IMR-90 (cell line): ENCODE data around the gene CC2D1A. TPM values are rescaled to one million over a fixed set of nuclear protein-coding genes. Genes with fewer than 3 reads are reported as not detected.

Experiments used
- ATAC-seq: fragments of 200-7000 bp; cut with Tn5 transposase; 2 replicates; pipeline ENCODE4 v1.9.1; 2020; ENCODE audit warnings: low read depth, mild to moderate bottlenecking, moderate library complexity
- BruUV-seq: library from RNA; stranded (reverse); fragments of 400-500 nt; replicated peaks from 2 replicates; lab custom pipeline; 2021; lab: Mats Ljungman, UMichigan
- CTCF ChIA-PET: fragments of 300-600 bp; formaldehyde crosslinking; extraction: SDS; loops from one replicate; lab custom pipeline; 2021; ENCODE audit warnings: antibody characterized with exemption; lab: Yijun Ruan, JAX
- POLR2A ChIA-PET: fragments of 300-600 bp; sonication (Branson Sonifier 250); formaldehyde crosslinking; loops from one replicate; lab custom pipeline; 2022; ENCODE audit warnings: antibody characterized with exemption; ENCODE audit not compliant: unreplicated experiment; lab: Charles Lee
- DNase-seq: peaks from one replicate; pipeline ENCODE4 v3.0.0; 2013
- H2AFZ ChIP-seq: replicated peaks from 2 replicates; pipeline ENCODE3; 2013; ENCODE audit warnings: low read length, mild to moderate bottlenecking; ENCODE audit not compliant: poor library complexity
- H2AK5ac ChIP-seq: 2 replicates; pipeline ENCODE4 v1.6.1; 2013; ENCODE audit warnings: low read depth, low read length, inconsistent platforms
- H2AK9ac ChIP-seq: replicated peaks from 2 replicates; pipeline ENCODE3; 2013; ENCODE audit warnings: mild to moderate bottlenecking, low read depth, low read length, moderate library complexity; ENCODE audit not compliant: poor library complexity
- H2BK120ac ChIP-seq: 2 replicates; pipeline ENCODE4 v1.6.1; 2013; ENCODE audit warnings: low read depth, low read length, inconsistent platforms
- H2BK15ac ChIP-seq: 3 replicates; pipeline ENCODE4 v1.6.1; 2013; ENCODE audit warnings: low read depth, low read length, inconsistent platforms
- H2BK20ac ChIP-seq: 2 replicates; pipeline ENCODE4 v1.6.1; 2013; ENCODE audit warnings: low read depth, mild to moderate bottlenecking, inconsistent platforms, low read length, moderate library complexity
- H2BK5ac ChIP-seq: 2 replicates; pipeline ENCODE4 v1.6.1; 2013; ENCODE audit warnings: mild to moderate bottlenecking, low read depth, low read length, inconsistent platforms; ENCODE audit not compliant: poor library complexity, severe bottlenecking
- H3K14ac ChIP-seq: replicated peaks from 2 replicates; pipeline ENCODE4 v1.6.1; 2013; ENCODE audit warnings: low read depth, low read length, inconsistent platforms
- H3K18ac ChIP-seq: 2 replicates; pipeline ENCODE4 v1.6.1; 2013; ENCODE audit warnings: low read depth, low read length, control low read depth
- H3K23ac ChIP-seq: 2 replicates; pipeline ENCODE4 v1.6.1; 2013; ENCODE audit warnings: low read depth, low read length, inconsistent platforms
- H3K27ac ChIP-seq: 2 replicates; pipeline ENCODE4 v1.5.1; 2013; ENCODE audit warnings: mild to moderate bottlenecking, control low read depth, low read length; ENCODE audit not compliant: insufficient read depth
- H3K27me3 ChIP-seq: 2 replicates; pipeline ENCODE4 v1.6.1; 2013; ENCODE audit warnings: low read length; ENCODE audit not compliant: control insufficient read depth, insufficient read depth
- H3K36me3 ChIP-seq: 2 replicates; pipeline ENCODE4 v1.6.1; 2013; ENCODE audit warnings: low read length, mixed read lengths; ENCODE audit not compliant: control insufficient read depth, insufficient read depth
- H3K4ac ChIP-seq: 2 replicates; pipeline ENCODE4 v1.6.1; 2013; ENCODE audit warnings: low read depth, low read length, inconsistent platforms
- H3K4me1 ChIP-seq: 2 replicates; pipeline ENCODE4 v1.6.1; 2013; ENCODE audit warnings: low read length, mixed read lengths; ENCODE audit not compliant: control insufficient read depth, insufficient read depth
- H3K4me2 ChIP-seq: 2 replicates; pipeline ENCODE4 v1.6.1; 2013; ENCODE audit warnings: low read depth, mild to moderate bottlenecking, control low read depth, low read length, moderate library complexity
- H3K4me3 ChIP-seq: 2 replicates; pipeline ENCODE4 v1.5.1; 2013; ENCODE audit warnings: low read depth, mild to moderate bottlenecking, control low read depth, low read length, moderate library complexity; ENCODE audit not compliant: insufficient read depth
- H3K56ac ChIP-seq: 2 replicates; pipeline ENCODE4 v1.6.1; 2013; ENCODE audit warnings: low read length, inconsistent platforms; ENCODE audit not compliant: insufficient read depth; ENCODE audit errors: extremely low read depth
- H3K79me1 ChIP-seq, 2 experiments: 2 replicates each; pipeline ENCODE4 v1.6.1; 2013; ENCODE audit warnings: low read length in 2 of 2, inconsistent platforms in 1 of 2, low read depth in 1 of 2
- H3K9ac ChIP-seq: 2 replicates; pipeline ENCODE4 v1.6.1; 2013; ENCODE audit warnings: low read depth, low read length, control low read depth
- H3K9me1 ChIP-seq: 2 replicates; pipeline ENCODE4 v1.6.1; 2013; ENCODE audit warnings: low read length, inconsistent platforms; ENCODE audit not compliant: insufficient read depth
- H3K9me3 ChIP-seq: 2 replicates; pipeline ENCODE4 v1.6.1; 2013; ENCODE audit warnings: low read length; ENCODE audit not compliant: control insufficient read depth, insufficient read depth
- H4K20me1 ChIP-seq: 2 replicates; pipeline ENCODE4 v1.6.1; 2013; ENCODE audit warnings: low read length, inconsistent platforms; ENCODE audit not compliant: insufficient read depth
- H4K5ac ChIP-seq: 2 replicates; pipeline ENCODE4 v1.6.1; 2013; ENCODE audit warnings: mild to moderate bottlenecking, low read depth, low read length, control low read depth
- H4K8ac ChIP-seq, 2 experiments: 2 replicates each; pipeline ENCODE4 v1.6.1; 2013; ENCODE audit warnings: low read depth in 2 of 2, low read length in 2 of 2, control low read depth in 1 of 2, inconsistent platforms in 1 of 2
- H4K91ac ChIP-seq: 2 replicates; pipeline ENCODE4 v1.6.1; 2013; ENCODE audit warnings: low read depth, low read length, inconsistent platforms; ENCODE audit not compliant: insufficient read depth
- MXI1 ChIP-seq: IDR thresholded peaks from 2 replicates; pipeline ENCODE4 v1.6.1; 2012; ENCODE audit warnings: low read depth, mild to moderate bottlenecking, low read length, moderate library complexity, borderline replicate concordance
- WGBS, 2 experiments: methylation state at CpG; one replicate each; pipeline versions ENCODE4 v1.1.5 to v1.1.7; 2013; ENCODE audit warnings: missing lambda C conversion rate in 2 of 2; ENCODE audit not compliant: insufficient read length in 1 of 2; ENCODE audit errors: extremely low coverage in 2 of 2; 5-methylcytosine and 5-hydroxymethylcytosine counted together
- dilution Hi-C: fragments of 300-500 bp; cut with HindIII; formaldehyde crosslinking; loops from one replicate; pipeline ENCODE4 v1.14.3; 2018; ENCODE audit warnings: low sequenced_read_pairs; ENCODE audit not compliant: unreplicated experiment
- in situ Hi-C: fragments of 300-500 bp; cut with MboI; formaldehyde crosslinking; loops from 3 replicates; pipeline ENCODE4 v1.14.3; 2019; ENCODE audit warnings: low sequenced_read_pairs, inconsistent platforms, mixed read lengths
- intact Hi-C: fragments of 100-400 bp; cut with micrococcal nuclease; formaldehyde crosslinking; loops from 2 replicates; pipeline ENCODE4 v1.10.0; 2022
- polyA plus RNA-seq, 3 experiments: library from polyadenylated mRNA; depleted of rRNA; stranded (reverse); fragments of >200 nt; gene quantifications; 2 replicates each; pipeline ENCODE4 v1.2.3, GENCODE V29; 2012; ENCODE audit warnings: low replicate concordance in 1 of 3
- total RNA-seq: library from RNA; depleted of rRNA; stranded (reverse); fragments of >200 nt; gene quantifications from 2 replicates; pipeline ENCODE4 v1.2.3, GENCODE V29; 2012

The CC2D1A gene
- total and polyA plus RNA-seq, 2 of the 4 experiments (the other 2 are of a cell fraction): 4.1 to 14.7 TPM

- Histone ChIP-seq H3K9me1 (no peaks in the 10 kb centered on the region; the same call in none of the 2 replicates), H2AFZ (peak overlapping the region; percentile 100), H3K4me1 (no peaks in the 10 kb centered on the region; the same call in 1 of the 2 replicates), H3K9me3 (no peaks in the 10 kb centered on the region), H3K4me3 (peak overlapping the region; percentile 97), H3K23ac (peak overlapping the region; percentile 7; the same call in 1 of the 2 replicates), H2AK5ac (no peak overlapping the region; the same call in 1 of the 2 replicates), H3K4me2 (peak overlapping the region; percentile 85), H2AK9ac (peak overlapping the region; percentile 10), H4K5ac (no peak overlapping the region), H3K27ac (no peak overlapping the region), H4K20me1 (no peaks in the 10 kb centered on the region), H3K27me3 (no peaks in the 10 kb centered on the region), H2BK120ac (no peak overlapping the region), H2BK5ac (no peak overlapping the region), H2BK20ac (no peak overlapping the region), H2BK15ac (no peak overlapping the region), H3K18ac (no peak overlapping the region), H3K36me3 (peaks cover 8% of the 10 kb centered on the region), H3K79me1 (peaks cover 6 to 8% of the 10 kb centered on the region in 2 experiments), H3K14ac (no peak overlapping the region), H4K91ac (no peak overlapping the region), H4K8ac (peak overlapping the region; percentile 53 to 96), H3K56ac (no peak overlapping the region), H3K4ac (0 out of 2 replicates have a peak overlapping the region, but pooled peaks have one; percentile 0), H3K9ac (peak overlapping the region; percentile 96; the same call in 1 of the 2 replicates)
- in situ Hi-C loops (no loop called here), intact Hi-C loops (loop anchor here (1.0 kb wide), 1 partner anchor 14 kb away; no protein-coding TSS in a partner anchor), dilution Hi-C loops (no loop called here)
- POLR2A ChIA-PET: no interaction called here
- ATAC-seq (no peak), DNase-seq (no peak)
- TF ChIP-seq MXI1: no peak
- WGBS, 2 experiments: 100% methylated on average over 2 of the region's 5 CpGs; no CpG with 5 or more reads in 1 of the 2 experiments
- CTCF ChIA-PET: no interaction called here
- BruUV-seq: no TSS peak
These were observed 909 bp downstream of the CC2D1A start for GRCh38 chr19:13906910-13907309.
